Right atrium auricular region (tissue), 2 donors: ENCODE results near the gene CCNY. TPM values are rescaled to one million over a fixed set of nuclear protein-coding genes. Genes with fewer than 3 reads are reported as not detected.
"Not testable (repeated sequence)": the region's sequence is repeated elsewhere in the genome, so short reads cannot be mapped to it uniquely, and the experiment has no call there.

Experiments
- DNase-seq: peaks from one replicate; pipeline ENCODE4 v3.0.0-alpha.2; 2019; ENCODE audit warnings: low spot score
- H3K27ac ChIP-seq, 2 donors: fragments of 200-600 bp; sonication (generic); 1 replicate in 1 of 2; 2 replicates in 1 of 2; pipeline ENCODE4 v1.5.1; 2016 to 2019
- H3K27me3 ChIP-seq, 2 donors: fragments of 200-600 bp; sonication (generic); one replicate each; pipeline versions ENCODE4 v1.5.1 to v1.6.0; 2017 to 2019
- H3K36me3 ChIP-seq: fragments of 200-600 bp; sonication (generic); one replicate; pipeline ENCODE4 v1.5.1; 2016
- H3K4me1 ChIP-seq, 2 donors: fragments of 200-600 bp; sonication (generic); one replicate each; pipeline versions ENCODE4 v1.5.1 to v1.6.0; 2017 to 2019
- H3K4me3 ChIP-seq, 2 donors: fragments of 200-600 bp; sonication (generic); 1 replicate in 1 of 2; 2 replicates in 1 of 2; pipeline ENCODE4 v1.5.1; 2017 to 2019; ENCODE audit warnings: mild to moderate bottlenecking in 1 of 2, moderate library complexity in 1 of 2
- H3K9me3 ChIP-seq, 2 donors: fragments of 200-600 bp; sonication (generic); one replicate each; pipeline ENCODE4 v1.5.1; 2019
- total RNA-seq, 2 donors: library from RNA; depleted of rRNA; stranded (reverse); fragments of >200 nt; gene quantifications; one replicate each; pipeline ENCODE4 v1.1.0, GENCODE V29; 2016
- TF ChIP-seq, protein P1 (sequence below), 2 donors: fragments of 200-600 bp; sonication (generic); IDR thresholded peaks; one replicate each; pipeline ENCODE4 v1.5.1; 2019; ENCODE audit warnings: antibody characterized with exemption in 2 of 2

CCNY gene
- total RNA-seq, 2 donors from 2014 or later = 35.6 to 58.1 TPM

DNA sequence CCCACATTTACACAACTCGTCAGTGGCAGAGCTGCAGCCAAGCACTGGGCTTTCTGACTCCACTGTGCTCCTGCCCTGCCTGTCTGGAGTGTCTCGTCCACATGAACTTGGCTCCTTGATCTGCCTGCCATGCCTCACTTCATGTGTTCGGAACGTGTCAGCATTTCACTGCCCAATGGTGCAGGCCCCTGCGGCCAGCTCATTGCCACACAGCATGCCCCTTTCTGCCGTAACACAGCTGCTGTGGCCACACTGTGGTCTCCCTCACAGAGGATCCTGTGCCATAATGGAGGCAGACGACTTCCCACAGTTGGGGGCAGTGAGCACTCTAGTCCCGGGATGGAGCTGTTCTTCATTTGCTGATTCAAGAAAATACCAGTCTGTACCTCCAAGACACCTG lies 174.6 kb downstream of the CCNY start:
- Histone ChIP-seq H3K9me3 (no peaks in the 10 kb centered on the region), H3K27me3 (no peaks in the 10 kb centered on the region), H3K4me1 (peaks cover 0 to 5% of the 10 kb centered on the region in 2 donors), H3K4me3 (no peak overlapping the region), H3K36me3 (no peaks in the 10 kb centered on the region), H3K27ac (no peak overlapping the region)
- DNase-seq = no peak
- TF ChIP-seq, protein P1, sequence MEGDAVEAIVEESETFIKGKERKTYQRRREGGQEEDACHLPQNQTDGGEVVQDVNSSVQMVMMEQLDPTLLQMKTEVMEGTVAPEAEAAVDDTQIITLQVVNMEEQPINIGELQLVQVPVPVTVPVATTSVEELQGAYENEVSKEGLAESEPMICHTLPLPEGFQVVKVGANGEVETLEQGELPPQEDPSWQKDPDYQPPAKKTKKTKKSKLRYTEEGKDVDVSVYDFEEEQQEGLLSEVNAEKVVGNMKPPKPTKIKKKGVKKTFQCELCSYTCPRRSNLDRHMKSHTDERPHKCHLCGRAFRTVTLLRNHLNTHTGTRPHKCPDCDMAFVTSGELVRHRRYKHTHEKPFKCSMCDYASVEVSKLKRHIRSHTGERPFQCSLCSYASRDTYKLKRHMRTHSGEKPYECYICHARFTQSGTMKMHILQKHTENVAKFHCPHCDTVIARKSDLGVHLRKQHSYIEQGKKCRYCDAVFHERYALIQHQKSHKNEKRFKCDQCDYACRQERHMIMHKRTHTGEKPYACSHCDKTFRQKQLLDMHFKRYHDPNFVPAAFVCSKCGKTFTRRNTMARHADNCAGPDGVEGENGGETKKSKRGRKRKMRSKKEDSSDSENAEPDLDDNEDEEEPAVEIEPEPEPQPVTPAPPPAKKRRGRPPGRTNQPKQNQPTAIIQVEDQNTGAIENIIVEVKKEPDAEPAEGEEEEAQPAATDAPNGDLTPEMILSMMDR (IDR thresholded peaks at IDR 0.05) = no peak

DNA sequence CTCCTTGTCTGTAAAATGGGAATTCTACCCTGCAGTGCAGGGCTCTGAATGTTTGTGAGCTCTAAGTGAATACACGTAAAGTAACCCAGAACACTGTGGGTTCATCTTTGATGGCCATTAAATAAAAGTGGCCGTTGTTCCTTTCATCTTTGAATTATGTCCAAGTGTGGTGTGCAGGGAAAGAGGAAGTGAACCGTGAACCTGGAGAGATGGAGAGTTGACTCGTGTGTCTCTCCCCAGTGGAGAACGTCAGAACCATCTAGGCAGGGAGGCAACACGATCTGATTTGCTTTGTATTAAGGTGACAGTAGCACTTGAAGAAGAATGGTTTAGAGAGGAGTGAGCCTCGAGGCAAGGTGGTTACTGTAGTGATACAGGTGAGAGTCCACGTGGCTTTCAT lies 175.3 kb downstream of the CCNY start:
- Histone ChIP-seq H3K4me1 (peaks cover 0 to 7% of the 10 kb centered on the region in 2 donors), H3K27ac (no peak overlapping the region), H3K27me3 (no peaks in the 10 kb centered on the region), H3K4me3 (no peak overlapping the region), H3K9me3 (no peaks in the 10 kb centered on the region), H3K36me3 (no peaks in the 10 kb centered on the region)
- no peak for DNase-seq
- TF ChIP-seq, protein P1 (IDR thresholded peaks at IDR 0.05) = no peak

DNA sequence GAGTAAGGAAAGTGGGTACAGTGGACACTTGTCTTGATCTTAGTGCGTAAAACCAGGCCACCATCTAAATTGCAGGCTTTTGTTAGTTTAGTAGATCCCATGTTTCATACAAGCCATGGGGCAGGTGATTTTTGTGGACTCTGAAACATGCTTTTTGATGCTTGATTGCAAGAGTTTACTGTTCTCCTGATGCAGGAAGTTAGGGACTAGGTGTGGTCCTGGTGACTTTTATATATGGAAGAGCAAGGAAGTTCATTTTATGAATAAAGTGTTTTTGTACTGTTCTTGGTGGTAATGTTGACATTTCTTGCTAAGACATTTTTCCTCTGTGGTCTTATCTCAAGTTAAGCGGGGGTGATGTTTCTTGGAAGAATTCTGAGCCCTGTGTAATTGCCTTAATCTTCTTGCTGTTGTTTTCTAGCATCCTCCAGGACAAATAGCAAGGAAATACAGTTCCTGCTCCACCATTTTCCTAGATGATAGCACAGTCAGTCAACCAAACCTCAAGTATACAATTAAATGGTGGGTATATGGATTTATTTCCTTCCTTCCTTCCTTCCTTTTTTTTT lies 179.9 kb downstream of the CCNY start:
- Histone ChIP-seq H3K27ac (peak overlapping the region in 1 of 2 donors; percentile 4), H3K9me3 (no peaks in the 10 kb centered on the region), H3K4me1 (peaks cover 0 to 18% of the 10 kb centered on the region in 2 donors), H3K36me3 (no peaks in the 10 kb centered on the region), H3K4me3 (no peak overlapping the region), H3K27me3 (no peaks in the 10 kb centered on the region)
- TF ChIP-seq, protein P1 (IDR thresholded peaks at IDR 0.05) = no peak
- DNase-seq = no peak

DNA sequence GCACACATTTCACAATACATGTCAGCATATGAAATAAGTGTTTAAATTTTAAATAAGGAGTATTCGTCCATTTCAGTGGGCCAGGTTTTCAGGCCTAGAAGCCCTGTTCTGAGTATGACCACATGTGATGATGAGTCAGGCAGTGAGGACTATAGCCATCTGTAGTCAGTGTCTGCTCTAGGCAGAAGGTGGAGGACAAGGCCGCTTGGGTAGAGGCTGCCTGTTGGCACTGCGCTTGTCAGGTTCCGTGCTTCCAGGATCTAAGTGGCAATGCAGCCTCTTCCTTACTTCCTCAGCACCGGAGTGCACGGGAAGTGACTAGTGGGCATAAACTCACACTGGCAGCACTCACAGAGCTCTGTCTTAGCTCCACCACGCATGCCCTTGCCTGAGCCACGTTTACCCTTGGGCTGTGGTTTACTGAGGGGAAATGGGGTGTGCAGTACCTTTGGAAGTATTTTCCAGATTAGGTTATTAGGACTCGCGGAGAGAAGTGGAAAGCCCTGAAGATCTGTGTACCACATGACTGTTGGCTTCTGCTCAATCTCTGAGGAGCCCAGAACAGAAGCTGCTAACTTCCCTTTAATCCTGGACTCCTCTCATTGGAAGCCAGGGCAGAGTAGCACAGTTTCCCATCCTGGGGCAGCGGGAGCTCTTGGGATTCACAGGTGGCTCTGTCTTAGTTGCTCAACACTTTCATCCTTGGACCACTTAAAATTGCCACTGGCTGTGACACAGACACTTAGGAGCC lies 181.3 kb downstream of the CCNY start:
- Histone ChIP-seq H3K27me3 (no peaks in the 10 kb centered on the region), H3K27ac (peak overlapping the region in 1 of 2 donors; percentile 32), H3K36me3 (no peaks in the 10 kb centered on the region), H3K4me1 (peaks cover 0 to 18% of the 10 kb centered on the region in 2 donors), H3K4me3 (no peak overlapping the region), H3K9me3 (no peaks in the 10 kb centered on the region)
- TF ChIP-seq, protein P1 (IDR thresholded peaks at IDR 0.05) = no peak
- no peak for DNase-seq

DNA sequence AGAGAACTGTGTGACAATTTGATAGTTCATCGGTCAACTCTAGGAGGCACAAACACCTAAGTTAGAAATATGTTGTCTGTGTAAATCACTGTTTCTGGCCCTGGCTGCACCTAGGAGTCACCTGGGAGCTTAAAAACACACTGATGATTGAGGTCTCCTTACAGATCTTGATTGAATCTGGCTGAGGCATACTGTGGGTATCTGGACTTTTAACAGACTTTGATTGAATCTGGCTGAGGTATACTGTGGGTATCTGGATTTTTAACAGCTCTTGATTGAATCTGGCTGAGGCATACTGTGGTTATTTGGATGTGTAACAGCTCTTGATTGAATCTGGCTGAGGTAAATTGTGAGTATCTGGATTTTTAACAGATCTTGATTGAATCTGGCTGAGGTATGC lies 181.9 kb downstream of the CCNY start:
- not testable (repeated sequence) for H3K4me3 ChIP-seq, H3K27me3 ChIP-seq, H3K9me3 ChIP-seq, H3K27ac ChIP-seq, H3K36me3 ChIP-seq, DNase-seq
- peaks cover 0 to 18% of the 10 kb centered on the region in 2 donors for H3K4me1 ChIP-seq

DNA sequence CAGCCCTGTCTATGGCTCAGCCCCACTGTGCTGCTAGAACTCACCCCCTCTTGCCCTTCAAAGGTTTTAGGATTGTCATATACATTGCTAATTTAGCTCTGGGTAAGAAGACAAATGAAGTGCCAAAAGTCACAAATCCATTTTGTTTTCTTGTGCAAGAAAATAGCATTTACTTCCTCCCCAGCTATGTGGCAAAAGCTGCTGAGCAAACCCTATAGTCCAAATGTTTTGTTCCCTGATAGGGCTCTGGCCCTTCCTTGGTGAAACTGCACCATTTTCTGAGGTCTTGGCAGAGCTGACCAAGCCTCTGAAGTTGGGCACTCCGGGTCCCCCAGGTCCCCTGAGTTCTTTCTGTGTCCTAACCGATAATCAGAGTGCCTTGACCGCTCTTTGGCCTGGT lies 184.7 kb downstream of the CCNY start:
- H3K27me3 ChIP-seq = no peaks in the 10 kb centered on the region
- no peaks in the 10 kb centered on the region for H3K9me3 ChIP-seq
- H3K36me3 ChIP-seq = no peaks in the 10 kb centered on the region
- DNase-seq = no peak
- no peak overlapping the region for H3K27ac ChIP-seq
- H3K4me3 ChIP-seq = no peak overlapping the region
- peaks cover 0 to 17% of the 10 kb centered on the region in 2 donors for H3K4me1 ChIP-seq
- TF ChIP-seq, protein P1 (IDR thresholded peaks at IDR 0.05) = no peak
